C4-2B (cell line): ENCODE data around the gene PRDX6.

ENCODE experiments used
- ZFX ChIP-seq: fragments of 450-650 bp; IDR thresholded peaks from 2 replicates; pipeline ENCODE4 v1.6.1; 2017
- TF ChIP-seq, protein P1 (sequence below): fragments of 450-650 bp; conservative IDR thresholded peaks from 2 replicates; pipeline ENCODE4 v1.5.1; 2017; ENCODE audit warnings: mild to moderate bottlenecking

GRCh38 chr1:173432331-173432730 lies 44.8 kb upstream of the PRDX6 start:
- TF ChIP-seq, protein P1, sequence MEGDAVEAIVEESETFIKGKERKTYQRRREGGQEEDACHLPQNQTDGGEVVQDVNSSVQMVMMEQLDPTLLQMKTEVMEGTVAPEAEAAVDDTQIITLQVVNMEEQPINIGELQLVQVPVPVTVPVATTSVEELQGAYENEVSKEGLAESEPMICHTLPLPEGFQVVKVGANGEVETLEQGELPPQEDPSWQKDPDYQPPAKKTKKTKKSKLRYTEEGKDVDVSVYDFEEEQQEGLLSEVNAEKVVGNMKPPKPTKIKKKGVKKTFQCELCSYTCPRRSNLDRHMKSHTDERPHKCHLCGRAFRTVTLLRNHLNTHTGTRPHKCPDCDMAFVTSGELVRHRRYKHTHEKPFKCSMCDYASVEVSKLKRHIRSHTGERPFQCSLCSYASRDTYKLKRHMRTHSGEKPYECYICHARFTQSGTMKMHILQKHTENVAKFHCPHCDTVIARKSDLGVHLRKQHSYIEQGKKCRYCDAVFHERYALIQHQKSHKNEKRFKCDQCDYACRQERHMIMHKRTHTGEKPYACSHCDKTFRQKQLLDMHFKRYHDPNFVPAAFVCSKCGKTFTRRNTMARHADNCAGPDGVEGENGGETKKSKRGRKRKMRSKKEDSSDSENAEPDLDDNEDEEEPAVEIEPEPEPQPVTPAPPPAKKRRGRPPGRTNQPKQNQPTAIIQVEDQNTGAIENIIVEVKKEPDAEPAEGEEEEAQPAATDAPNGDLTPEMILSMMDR: no peak
- TF ChIP-seq ZFX: no peak
